Mesenchymal stem cell (in vitro differentiated cells and primary cell): Measurements from ENCODE around the gene SLC25A52.
"Not testable (repeated sequence)": the region's sequence is repeated elsewhere in the genome, so short reads cannot be mapped to it uniquely, and the experiment has no call there.

Source experiments
- DNase-seq: peaks from one replicate; pipeline ENCODE4 v3.0.0-alpha.2; 2013
- H2AFZ ChIP-seq: one replicate; pipeline ENCODE4 v1.6.1; 2013; ENCODE audit warnings: low read depth, mild to moderate bottlenecking, control low read depth, inconsistent platforms, low read length, moderate library complexity
- H2AK5ac ChIP-seq: 2 replicates; pipeline ENCODE4 v1.6.1; 2013; ENCODE audit warnings: low read length, moderate library complexity, mild to moderate bottlenecking, inconsistent platforms; ENCODE audit not compliant: severe bottlenecking
- H2BK120ac ChIP-seq: one replicate; pipeline ENCODE4 v1.6.1; 2013; ENCODE audit warnings: low read depth, mild to moderate bottlenecking, inconsistent platforms, low read length, moderate library complexity
- H2BK12ac ChIP-seq, 2 experiments: one replicate each; pipeline ENCODE4 v1.6.1; 2013; ENCODE audit warnings: inconsistent platforms in 2 of 2, low read length in 2 of 2, mild to moderate bottlenecking in 2 of 2, moderate library complexity in 2 of 2, control low read depth in 1 of 2
- H2BK15ac ChIP-seq: one replicate; pipeline ENCODE4 v1.6.1; 2013; ENCODE audit warnings: mild to moderate bottlenecking, low read depth, inconsistent platforms; ENCODE audit not compliant: poor library complexity, severe bottlenecking
- H2BK5ac ChIP-seq: 2 replicates; pipeline ENCODE4 v1.6.1; 2013; ENCODE audit warnings: low read depth, mild to moderate bottlenecking, low read length, control low read depth, inconsistent platforms; ENCODE audit not compliant: poor library complexity, severe bottlenecking
- H3K14ac ChIP-seq, 2 experiments: one replicate each; pipeline ENCODE4 v1.6.1; 2013; ENCODE audit warnings: inconsistent platforms in 2 of 2, low read length in 2 of 2, control low read depth in 1 of 2, mild to moderate bottlenecking in 1 of 2, moderate library complexity in 1 of 2
- H3K18ac ChIP-seq, 2 experiments: one replicate each; pipeline ENCODE4 v1.6.1; 2013; ENCODE audit warnings: inconsistent platforms in 2 of 2, low read length in 2 of 2, control low read depth in 1 of 2, low read depth in 1 of 2, mild to moderate bottlenecking in 1 of 2
- H3K23ac ChIP-seq, 2 experiments: one replicate each; pipeline ENCODE4 v1.6.1; 2013; ENCODE audit warnings: inconsistent platforms in 2 of 2, low read length in 2 of 2, mild to moderate bottlenecking in 2 of 2, moderate library complexity in 2 of 2, control low read depth in 1 of 2
- H3K27ac ChIP-seq: 2 replicates; pipeline ENCODE4 v1.5.1; 2013; ENCODE audit warnings: mild to moderate bottlenecking, moderate library complexity, low read length, control low read depth, inconsistent platforms; ENCODE audit not compliant: poor library complexity, severe bottlenecking
- H3K27me3 ChIP-seq, 2 experiments: 2 replicates each; pipeline versions ENCODE4 v1.6.1 to v1.7.0; 2013; ENCODE audit warnings: low read length in 2 of 2, mild to moderate bottlenecking in 2 of 2, moderate library complexity in 2 of 2, control low read depth in 1 of 2, inconsistent platforms in 1 of 2; ENCODE audit not compliant: control insufficient read depth in 1 of 2, insufficient read depth in 1 of 2
- H3K36me3 ChIP-seq, 2 experiments: 2 replicates each; pipeline versions ENCODE4 v1.6.1 to v1.7.0; 2013; ENCODE audit warnings: low read length in 2 of 2, control low read depth in 1 of 2, inconsistent platforms in 1 of 2, low read depth in 1 of 2, mild to moderate bottlenecking in 1 of 2; ENCODE audit not compliant: insufficient read depth in 2 of 2, control insufficient read depth in 1 of 2
- H3K4ac ChIP-seq, 2 experiments: one replicate each; pipeline ENCODE4 v1.6.1; 2013; ENCODE audit warnings: inconsistent platforms in 2 of 2, low read length in 2 of 2, mild to moderate bottlenecking in 2 of 2, moderate library complexity in 2 of 2, control low read depth in 1 of 2, low read depth in 1 of 2
- H3K4me1 ChIP-seq: 2 replicates; pipeline ENCODE4 v1.6.1; 2013; ENCODE audit warnings: low read depth, low read length, control low read depth; ENCODE audit not compliant: control insufficient read depth, insufficient read depth
- H3K4me2 ChIP-seq: 2 replicates; pipeline ENCODE4 v1.6.1; 2013; ENCODE audit warnings: low read length, mild to moderate bottlenecking, inconsistent platforms; ENCODE audit not compliant: poor library complexity, severe bottlenecking
- H3K4me3 ChIP-seq, 2 experiments: 2 replicates each; pipeline versions ENCODE4 v1.5.1 to v1.7.0; 2013; ENCODE audit warnings: low read length in 2 of 2, mild to moderate bottlenecking in 2 of 2, control low read depth in 1 of 2, low read depth in 1 of 2; ENCODE audit not compliant: insufficient read depth in 1 of 2
- H3K79me1 ChIP-seq: replicated peaks from 2 replicates; pipeline ENCODE4 v1.6.1; 2013; ENCODE audit warnings: mild to moderate bottlenecking, control low read depth, low read length, inconsistent platforms; ENCODE audit not compliant: poor library complexity, severe bottlenecking
- H3K9ac ChIP-seq: 2 replicates; pipeline ENCODE4 v1.7.0; 2013; ENCODE audit warnings: mild to moderate bottlenecking, low read length, moderate library complexity
- H3K9me3 ChIP-seq: 2 replicates; pipeline ENCODE4 v1.7.0; 2013; ENCODE audit warnings: mild to moderate bottlenecking, low read length; ENCODE audit not compliant: control insufficient read depth
- H4K8ac ChIP-seq: one replicate; pipeline ENCODE4 v1.6.1; 2013; ENCODE audit warnings: inconsistent platforms, mild to moderate bottlenecking, low read length, moderate library complexity
- H4K91ac ChIP-seq: one replicate; pipeline ENCODE4 v1.6.1; 2013; ENCODE audit warnings: mild to moderate bottlenecking, low read length, inconsistent platforms
- WGBS: methylation state at CpG from one replicate; pipeline ENCODE4 v1.1.7; 2013; ENCODE audit warnings: mixed read lengths; 5-methylcytosine and 5-hydroxymethylcytosine counted together

SLC25A52 gene

DNA sequence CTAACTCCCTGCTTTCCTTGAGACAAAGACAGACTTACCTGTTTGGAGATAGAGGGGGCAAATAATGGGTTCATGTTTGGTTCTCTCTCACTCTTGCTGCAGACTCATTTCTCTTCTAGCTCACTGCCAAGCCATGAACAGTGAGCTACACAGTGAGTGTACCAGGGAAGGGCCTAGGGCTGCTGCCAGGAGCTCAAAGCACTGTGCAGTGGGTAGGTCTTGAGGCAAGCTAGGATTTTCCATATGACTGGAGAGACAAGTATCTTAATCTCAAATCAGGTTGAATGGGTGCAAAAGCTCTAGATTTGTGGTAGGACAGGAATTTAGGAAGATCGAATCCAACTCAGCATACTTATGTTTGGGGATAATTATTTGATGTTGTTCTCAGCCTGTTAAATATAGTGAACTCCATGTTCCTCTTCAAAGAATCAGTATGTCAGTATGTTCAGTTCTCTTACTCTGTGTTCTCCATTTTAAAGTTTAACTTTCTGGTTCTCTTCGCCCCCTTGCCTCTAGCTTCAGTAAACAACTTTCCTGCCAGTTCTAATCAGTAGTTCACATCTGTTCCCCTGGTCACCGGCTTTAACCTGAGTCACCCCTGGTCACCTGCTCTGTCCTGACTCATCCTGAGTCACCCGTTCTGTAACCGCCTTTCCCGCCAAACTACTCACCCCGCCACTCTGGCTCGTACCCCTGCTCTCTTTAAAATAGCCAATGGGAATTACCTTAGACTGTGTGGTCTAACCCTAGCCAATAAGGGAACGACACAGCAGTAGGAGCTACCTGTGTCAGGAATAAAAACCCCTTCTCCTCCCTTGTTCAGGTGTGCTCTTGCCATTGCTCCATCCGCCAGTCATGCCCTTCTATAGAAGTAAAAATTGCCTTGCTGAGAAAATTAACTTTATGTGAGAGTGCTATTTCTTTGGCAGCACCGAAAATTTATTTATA lies 21.9 kb downstream of the SLC25A52 start:
- Histone ChIP-seq H2BK5ac (no peak overlapping the region), H2BK120ac (no peak overlapping the region), H3K18ac (no peak overlapping the region), H3K14ac (no peak overlapping the region), H3K9ac (no peak overlapping the region), H2AK5ac (no peak overlapping the region), H3K4ac (no peak overlapping the region), H3K36me3 (no peaks in the 10 kb centered on the region), H3K27ac (no peak overlapping the region), H4K91ac (no peak overlapping the region), H3K9me3 (no peaks in the 10 kb centered on the region), H2BK15ac (no peak overlapping the region), H3K27me3 (no peaks in the 10 kb centered on the region), H3K23ac (no peak overlapping the region), H4K8ac (no peak overlapping the region), H2AFZ (no peak overlapping the region), H3K4me1 (no peaks in the 10 kb centered on the region), H2BK12ac (no peak overlapping the region), H3K4me3 (no peak overlapping the region), H3K4me2 (no peak overlapping the region), H3K79me1 (no peaks in the 10 kb centered on the region)
- no peak for DNase-seq
- 89% methylated on average over 9 of the region's 11 CpGs for WGBS

GRCh38 chr18:31736630-31737029 lies 24.1 kb downstream of the SLC25A52 start:
- peaks cover 0 to 3% of the 10 kb centered on the region in 2 experiments for H3K27me3 ChIP-seq
- no peak overlapping the region for H2AFZ ChIP-seq
- no peak for DNase-seq
- WGBS, result 96% methylated on average over 1 of the region's 2 CpGs
- H3K23ac ChIP-seq, result no peak overlapping the region
- no peaks in the 10 kb centered on the region for H3K36me3 ChIP-seq
- no peak overlapping the region for H2AK5ac ChIP-seq
- no peak overlapping the region for H3K27ac ChIP-seq
- H2BK15ac ChIP-seq, result no peak overlapping the region
- H2BK120ac ChIP-seq, result no peak overlapping the region
- no peak overlapping the region for H3K9ac ChIP-seq
- H2BK12ac ChIP-seq, result no peak overlapping the region
- no peak overlapping the region for H4K91ac ChIP-seq
- H3K4me1 ChIP-seq, result no peaks in the 10 kb centered on the region
- H3K4ac ChIP-seq, result no peak overlapping the region
- H3K9me3 ChIP-seq, result no peaks in the 10 kb centered on the region
- H3K4me2 ChIP-seq, result no peak overlapping the region
- no peak overlapping the region for H2BK5ac ChIP-seq
- H3K18ac ChIP-seq, result no peak overlapping the region
- H3K4me3 ChIP-seq, result no peak overlapping the region
- no peak overlapping the region for H3K14ac ChIP-seq
- no peaks in the 10 kb centered on the region for H3K79me1 ChIP-seq
- no peak overlapping the region for H4K8ac ChIP-seq

- no peaks in the 10 kb centered on the region for H3K9me3 ChIP-seq
- H3K14ac ChIP-seq, result no peak overlapping the region
- H4K8ac ChIP-seq, result no peak overlapping the region
- no peak overlapping the region for H3K9ac ChIP-seq
- no CpG with 5 or more reads among the region's 3 CpGs for WGBS
- H3K27me3 ChIP-seq, result peaks cover 6 to 12% of the 10 kb centered on the region in 2 experiments
- no peak overlapping the region for H3K18ac ChIP-seq
- H3K4me3 ChIP-seq, result no peak overlapping the region
- no peak overlapping the region for H3K4ac ChIP-seq
- H2BK15ac ChIP-seq, result no peak overlapping the region
- H3K79me1 ChIP-seq, result no peaks in the 10 kb centered on the region
- H3K23ac ChIP-seq, result no peak overlapping the region
- no peaks in the 10 kb centered on the region for H3K36me3 ChIP-seq
- no peak overlapping the region for H2BK12ac ChIP-seq
- H3K4me2 ChIP-seq, result no peak overlapping the region
- no peaks in the 10 kb centered on the region for H3K4me1 ChIP-seq
- no peak overlapping the region for H2BK120ac ChIP-seq
- H3K27ac ChIP-seq, result no peak overlapping the region
- H2BK5ac ChIP-seq, result no peak overlapping the region
- DNase-seq, result no peak
- H2AK5ac ChIP-seq, result no peak overlapping the region
- H2AFZ ChIP-seq, result no peak overlapping the region
- H4K91ac ChIP-seq, result no peak overlapping the region
Observed at GRCh38 chr18:31731628-31732027, 29.1 kb downstream of the SLC25A52 start.

GRCh38 chr18:31729196-31729595 lies 31.5 kb downstream of the SLC25A52 start:
- not testable (repeated sequence) for H2BK15ac ChIP-seq, H3K18ac ChIP-seq, H3K4me2 ChIP-seq, H2BK5ac ChIP-seq, H3K9me3 ChIP-seq, DNase-seq, H3K4ac ChIP-seq, H3K27ac ChIP-seq, H2BK12ac ChIP-seq, H3K36me3 ChIP-seq, H3K4me1 ChIP-seq, H3K79me1 ChIP-seq, H3K14ac ChIP-seq, H2AFZ ChIP-seq, H3K4me3 ChIP-seq, H2AK5ac ChIP-seq, H2BK120ac ChIP-seq, H4K91ac ChIP-seq, H3K9ac ChIP-seq, H4K8ac ChIP-seq, H3K23ac ChIP-seq
- peaks cover 12 to 14% of the 10 kb centered on the region in 2 experiments for H3K27me3 ChIP-seq
- 69% methylated on average over 2 of the region's 2 CpGs for WGBS
